HG02943 (cell line): Measurements from ENCODE around the gene TATDN2.

ENCODE experiments used
- ATAC-seq: cut with Tn5 transposase; IDR thresholded peaks from one replicate; pipeline ENCODE4 v1.9.1; 2021; ENCODE audit warnings: mild to moderate bottlenecking, low read depth, moderate library complexity; ENCODE audit not compliant: unreplicated experiment

Gene TATDN2, protein sequence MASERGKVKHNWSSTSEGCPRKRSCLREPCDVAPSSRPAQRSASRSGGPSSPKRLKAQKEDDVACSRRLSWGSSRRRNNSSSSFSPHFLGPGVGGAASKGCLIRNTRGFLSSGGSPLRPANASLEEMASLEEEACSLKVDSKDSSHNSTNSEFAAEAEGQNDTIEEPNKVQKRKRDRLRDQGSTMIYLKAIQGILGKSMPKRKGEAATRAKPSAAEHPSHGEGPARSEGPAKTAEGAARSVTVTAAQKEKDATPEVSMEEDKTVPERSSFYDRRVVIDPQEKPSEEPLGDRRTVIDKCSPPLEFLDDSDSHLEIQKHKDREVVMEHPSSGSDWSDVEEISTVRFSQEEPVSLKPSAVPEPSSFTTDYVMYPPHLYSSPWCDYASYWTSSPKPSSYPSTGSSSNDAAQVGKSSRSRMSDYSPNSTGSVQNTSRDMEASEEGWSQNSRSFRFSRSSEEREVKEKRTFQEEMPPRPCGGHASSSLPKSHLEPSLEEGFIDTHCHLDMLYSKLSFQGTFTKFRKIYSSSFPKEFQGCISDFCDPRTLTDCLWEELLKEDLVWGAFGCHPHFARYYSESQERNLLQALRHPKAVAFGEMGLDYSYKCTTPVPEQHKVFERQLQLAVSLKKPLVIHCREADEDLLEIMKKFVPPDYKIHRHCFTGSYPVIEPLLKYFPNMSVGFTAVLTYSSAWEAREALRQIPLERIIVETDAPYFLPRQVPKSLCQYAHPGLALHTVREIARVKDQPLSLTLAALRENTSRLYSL

DNA sequence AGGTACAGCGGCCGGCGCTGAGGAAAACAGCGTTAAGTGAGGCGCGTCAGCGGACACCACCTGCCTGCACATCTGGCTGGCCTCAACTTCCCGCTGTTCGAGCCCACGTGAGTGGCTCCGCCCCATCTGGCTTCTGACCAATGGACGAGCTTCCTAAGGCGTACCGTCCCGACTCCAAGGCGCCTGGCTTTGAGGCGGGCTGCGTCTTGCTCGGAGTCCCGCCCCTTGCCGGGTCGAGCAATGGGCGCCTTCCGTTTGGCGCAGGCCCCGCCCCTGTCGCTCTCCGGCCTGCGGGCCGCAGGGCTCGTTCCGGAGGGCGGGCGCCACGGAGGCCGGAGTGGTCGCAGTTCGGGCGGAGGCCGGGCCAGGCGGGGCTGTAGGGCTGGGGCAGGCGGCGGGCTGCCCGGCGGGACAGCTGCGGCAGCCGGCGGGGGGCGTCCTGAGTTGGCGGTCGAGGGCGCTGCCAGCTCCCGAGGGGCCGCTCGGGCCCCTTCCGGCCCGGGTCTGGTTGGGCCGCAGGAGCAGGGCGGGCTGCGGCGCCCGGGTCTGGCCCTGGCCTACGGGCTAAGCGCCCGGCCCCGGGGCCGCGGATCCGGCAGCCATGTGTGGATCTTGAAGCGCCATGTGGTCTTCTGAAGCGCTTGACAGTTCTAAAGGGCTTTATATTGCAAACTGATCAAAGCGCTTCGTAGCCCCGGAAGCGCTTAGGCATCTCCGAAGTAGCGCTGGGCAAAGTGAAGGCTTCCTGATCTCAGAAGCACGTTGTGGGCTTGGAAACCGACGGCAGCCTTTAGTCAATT lies at the start of gene TATDN2:
Gene TATDN2 (plus strand): TSS at position 276 of the 800 bp plus-strand sequence. CDS start 742 bp downstream, outside the sequence.
- ATAC-seq = peak; percentile 89

DNA sequence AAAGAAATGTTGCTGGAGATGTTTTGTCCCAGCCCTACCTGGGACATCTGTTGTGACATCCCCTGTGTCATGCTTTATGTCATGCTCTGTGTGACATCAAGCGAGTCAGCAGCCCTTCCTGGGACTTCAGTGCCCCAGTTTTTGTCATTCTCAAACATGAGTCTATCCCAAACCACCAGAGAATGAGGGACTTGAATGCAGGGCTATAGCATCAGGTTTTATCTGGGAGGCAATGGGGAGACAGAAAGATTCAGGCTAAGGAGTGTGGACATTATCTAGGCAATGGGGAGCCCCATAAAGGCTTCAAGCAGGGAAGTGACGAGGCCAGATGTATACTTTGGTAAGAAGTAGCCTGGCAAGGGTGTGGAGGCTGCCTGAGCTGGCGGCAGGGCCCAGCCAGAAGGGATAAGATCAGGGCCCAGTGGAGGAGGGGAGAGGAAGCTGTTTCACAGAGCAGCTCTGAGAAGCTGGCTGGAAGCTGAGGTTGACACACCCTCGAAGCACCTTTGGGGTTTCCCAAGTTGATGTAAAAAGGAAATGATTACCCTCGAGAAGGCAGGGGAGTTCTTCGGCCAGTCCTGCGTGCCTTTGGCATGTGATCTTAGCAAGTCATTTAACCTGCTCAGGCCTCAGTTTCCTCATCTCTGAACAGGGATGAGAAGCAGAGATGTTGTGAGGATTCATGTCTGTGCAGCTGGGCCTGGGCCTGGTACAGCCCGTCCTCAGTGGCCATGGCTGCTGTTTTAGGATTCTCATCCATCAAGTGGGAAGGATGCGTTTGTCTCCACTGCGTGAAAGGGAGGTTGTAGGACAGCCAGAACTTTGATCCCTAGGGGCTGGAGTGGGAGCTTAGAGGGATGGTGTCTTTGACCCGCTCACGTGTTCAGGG lies 49.3 kb upstream of the TATDN2 start:
- ATAC-seq = peak; percentile 60

DNA sequence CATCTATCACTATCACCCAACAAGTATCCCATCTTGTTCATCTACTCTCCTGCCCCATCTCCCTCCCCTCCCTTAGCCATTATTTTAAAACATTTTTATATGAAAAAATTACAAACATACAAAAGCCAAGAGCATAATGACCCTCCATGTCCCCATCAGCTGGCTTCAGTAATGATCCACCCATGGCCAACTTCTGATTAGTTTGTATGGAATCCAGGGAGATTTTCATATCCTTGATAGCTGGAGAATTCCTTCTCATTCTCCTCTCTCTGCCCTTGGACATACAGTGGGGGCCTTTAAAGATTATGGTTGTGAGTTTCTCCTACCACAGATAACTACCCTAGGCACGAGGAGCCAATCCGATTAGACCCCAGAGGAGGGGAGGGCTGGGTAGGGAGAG lies 43.3 kb upstream of the TATDN2 start:
- no peak for ATAC-seq

DNA sequence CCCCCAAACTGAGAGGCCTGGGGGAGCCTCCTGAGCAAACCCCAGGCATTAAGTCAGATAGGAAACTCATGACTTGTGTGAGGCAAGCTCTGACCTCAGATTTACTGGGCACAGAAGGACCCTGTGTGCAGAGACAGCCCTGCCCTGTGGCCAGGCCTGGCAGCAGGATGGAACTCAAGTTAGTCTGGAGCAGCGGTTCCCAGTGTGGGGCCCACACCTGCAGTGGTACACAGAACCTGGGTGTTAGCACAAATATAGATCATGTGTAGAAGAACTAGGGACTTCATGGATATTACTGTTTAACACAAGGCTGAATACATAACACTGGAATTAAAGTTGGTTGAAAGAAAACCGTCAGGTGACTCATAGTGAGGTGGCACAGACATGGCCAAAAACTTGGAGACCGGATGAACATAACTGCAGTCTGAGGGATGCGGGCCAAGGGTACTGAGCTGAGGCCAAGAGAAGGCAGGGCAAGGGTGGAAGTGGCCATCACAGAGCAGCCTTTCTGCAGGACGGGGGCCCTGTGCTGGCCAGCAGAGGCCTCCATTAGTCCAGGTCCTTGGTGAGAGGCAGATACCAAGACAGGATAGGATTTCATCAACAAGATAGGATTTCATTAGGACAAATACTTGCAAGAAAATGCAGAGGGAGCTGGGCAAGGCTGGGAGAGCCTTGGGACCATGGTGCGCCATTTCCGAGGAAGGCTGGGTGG lies 42.7 kb upstream of the TATDN2 start:
- ATAC-seq = no peak

DNA sequence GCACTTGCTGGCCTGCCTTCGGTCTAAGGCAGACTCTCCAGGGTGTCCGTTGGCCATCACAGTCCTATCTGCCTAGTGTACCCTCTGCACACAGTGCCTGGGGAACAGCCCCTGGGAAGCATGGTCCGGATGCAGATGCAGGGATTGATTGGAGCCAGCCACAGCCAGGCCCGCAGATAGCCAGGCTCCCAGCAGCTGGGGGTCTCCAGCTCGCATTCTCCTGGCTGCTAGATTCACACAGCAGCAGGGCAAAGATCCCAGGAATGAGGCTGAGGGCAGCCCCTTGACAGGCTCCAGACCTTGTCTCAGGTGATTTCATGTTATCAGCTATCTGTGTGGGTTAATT lies 42.1 kb upstream of the TATDN2 start:
- no peak for ATAC-seq

DNA sequence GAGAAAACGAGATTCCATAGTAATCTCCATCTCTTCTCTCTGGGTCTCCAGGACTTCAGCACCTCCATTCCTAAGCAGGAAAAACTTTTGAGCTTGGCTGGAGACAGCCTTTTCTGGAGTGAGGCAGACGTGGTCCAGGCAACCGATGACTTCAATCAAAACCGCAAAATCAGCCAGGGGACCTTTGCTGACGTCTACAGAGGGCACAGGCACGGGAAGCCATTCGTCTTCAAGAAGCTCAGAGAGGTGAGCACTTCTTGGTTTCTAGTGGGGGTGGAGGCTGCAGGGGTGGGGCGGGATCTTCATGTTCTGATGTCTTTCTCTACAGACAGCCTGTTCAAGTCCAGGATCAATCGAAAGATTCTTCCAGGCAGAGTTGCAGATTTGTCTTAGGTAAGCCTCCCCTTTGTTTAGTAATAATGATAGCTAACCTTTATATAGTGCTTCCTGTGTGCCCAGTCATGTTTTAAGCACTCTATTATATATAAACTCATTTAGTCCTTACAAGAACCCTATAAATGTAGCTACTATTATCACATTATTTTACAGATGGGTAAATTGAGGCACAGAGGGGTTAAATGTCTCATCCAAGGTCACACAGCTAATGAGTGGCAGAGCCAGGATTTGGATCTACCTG lies 35.0 kb upstream of the TATDN2 start:
- no peak for ATAC-seq

DNA sequence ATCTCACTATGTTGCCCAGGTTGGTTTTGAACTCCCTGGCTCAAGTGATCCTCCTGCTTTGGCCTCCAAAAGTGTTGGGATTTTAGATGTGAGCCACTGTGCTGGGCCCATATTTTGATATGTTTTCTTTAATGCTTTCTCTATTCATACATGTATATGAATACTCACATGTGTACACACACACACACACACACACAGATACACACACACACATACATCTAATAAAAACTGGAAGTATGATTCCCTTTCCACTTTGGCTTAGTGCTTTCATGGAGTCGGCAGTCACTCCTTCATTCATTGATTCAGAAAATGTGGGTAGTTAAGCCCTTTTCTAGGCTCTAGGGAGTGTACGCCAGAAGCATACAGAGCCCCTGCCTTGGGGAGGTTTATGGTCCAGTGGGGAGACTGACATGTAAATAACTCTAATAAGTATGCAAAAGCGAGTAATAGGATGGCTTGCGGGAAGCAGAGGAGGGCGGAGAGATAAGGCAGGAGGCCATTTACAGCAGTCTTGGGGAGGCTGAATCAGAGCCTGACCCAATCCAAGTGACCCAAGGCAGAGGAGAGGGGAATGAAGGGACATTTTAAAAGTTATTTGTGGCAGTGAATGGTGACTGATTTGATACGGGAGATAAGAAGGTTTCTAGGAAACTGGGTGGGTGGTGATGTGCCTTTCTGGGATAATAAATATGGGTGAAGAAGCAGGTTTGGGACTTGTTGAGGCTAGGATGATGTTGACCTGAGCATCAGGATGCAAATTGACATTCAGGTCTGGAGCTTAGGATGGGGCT lies 32.5 kb upstream of the TATDN2 start:
- no peak for ATAC-seq

DNA sequence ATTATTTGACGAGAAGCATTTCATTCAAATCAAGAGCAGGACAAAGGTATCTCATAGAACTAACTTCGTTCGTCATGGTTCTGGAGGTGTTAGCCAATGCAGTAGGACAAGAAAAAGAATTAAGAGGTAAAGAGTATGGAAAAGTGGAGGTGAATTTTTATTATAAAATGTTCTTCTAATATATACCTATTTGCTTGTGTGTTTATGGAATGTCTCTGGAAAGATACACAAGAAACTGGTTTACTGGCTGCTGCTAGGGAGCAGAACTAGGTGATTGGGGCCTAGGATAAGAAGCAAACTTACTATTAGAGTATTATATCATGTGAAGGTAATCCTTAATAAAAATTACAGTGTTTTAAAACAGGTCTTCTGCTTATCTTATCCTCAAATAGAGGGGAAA lies 30.9 kb upstream of the TATDN2 start:
- no peak for ATAC-seq

DNA sequence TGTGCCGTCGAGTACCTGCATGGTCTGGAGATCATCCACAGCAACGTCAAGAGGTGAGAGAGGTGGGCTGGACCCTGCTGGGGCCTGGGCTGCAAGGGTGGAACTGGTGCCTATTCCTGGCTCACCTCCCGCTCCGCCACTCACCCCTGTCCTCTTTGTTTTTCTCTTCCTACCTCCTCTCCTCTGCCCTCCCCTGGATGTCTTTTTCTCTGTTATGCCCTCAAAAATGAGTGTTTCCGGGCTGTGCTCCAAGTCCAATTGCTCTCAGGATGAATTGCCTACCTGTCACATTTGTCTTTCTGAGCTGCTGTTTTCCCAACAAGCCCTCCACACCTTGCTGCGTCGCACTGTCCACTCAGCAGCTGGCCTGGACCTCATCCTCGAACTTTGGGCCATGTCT lies 28.5 kb upstream of the TATDN2 start:
- ATAC-seq = no peak

DNA sequence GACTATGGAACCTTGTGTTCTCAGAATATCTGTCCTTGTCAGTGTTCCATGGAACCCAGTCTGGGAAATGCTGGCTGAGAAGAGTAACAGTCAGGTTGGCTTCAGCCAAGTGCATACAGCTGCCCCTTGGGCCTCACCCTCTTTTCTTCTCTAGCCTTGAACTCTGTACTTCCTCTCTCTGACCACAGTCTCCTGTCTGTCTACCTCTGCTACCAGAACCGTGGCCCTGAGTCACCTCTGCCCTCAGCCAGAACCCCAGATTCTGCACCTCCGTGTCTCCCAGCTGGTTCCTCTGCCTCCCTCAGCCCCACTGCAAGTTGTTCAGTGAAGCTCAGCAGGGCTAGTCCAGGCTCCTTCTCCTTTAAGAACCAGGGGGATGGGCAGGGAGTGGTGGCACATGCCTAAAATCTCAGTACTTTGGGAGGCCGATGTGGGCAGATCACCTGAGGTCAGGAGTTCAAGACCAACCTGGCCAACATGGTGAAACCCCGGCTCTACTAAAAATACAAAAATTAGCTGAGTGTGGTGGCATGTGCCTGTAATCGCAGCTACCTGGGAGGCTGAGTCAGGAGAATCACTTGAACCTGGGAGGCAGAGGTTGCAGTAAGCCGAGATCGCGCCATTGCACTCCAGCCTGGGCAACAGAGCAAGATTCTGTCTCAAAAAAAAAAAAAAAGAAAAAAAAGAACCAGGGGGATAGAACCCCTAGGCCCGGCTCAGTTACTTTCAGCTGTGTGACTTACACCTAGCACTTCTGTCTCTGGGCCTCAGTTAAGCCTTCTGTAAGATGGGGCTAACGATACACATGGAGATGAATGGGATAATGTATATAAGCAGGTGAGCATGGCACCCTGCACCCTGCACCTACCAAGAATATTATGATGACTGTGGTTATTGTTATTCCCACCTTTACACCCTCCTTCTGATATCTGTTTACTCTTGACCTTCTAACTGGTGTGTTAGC lies 24.3 kb upstream of the TATDN2 start:
- ATAC-seq = peak; percentile 68

DNA sequence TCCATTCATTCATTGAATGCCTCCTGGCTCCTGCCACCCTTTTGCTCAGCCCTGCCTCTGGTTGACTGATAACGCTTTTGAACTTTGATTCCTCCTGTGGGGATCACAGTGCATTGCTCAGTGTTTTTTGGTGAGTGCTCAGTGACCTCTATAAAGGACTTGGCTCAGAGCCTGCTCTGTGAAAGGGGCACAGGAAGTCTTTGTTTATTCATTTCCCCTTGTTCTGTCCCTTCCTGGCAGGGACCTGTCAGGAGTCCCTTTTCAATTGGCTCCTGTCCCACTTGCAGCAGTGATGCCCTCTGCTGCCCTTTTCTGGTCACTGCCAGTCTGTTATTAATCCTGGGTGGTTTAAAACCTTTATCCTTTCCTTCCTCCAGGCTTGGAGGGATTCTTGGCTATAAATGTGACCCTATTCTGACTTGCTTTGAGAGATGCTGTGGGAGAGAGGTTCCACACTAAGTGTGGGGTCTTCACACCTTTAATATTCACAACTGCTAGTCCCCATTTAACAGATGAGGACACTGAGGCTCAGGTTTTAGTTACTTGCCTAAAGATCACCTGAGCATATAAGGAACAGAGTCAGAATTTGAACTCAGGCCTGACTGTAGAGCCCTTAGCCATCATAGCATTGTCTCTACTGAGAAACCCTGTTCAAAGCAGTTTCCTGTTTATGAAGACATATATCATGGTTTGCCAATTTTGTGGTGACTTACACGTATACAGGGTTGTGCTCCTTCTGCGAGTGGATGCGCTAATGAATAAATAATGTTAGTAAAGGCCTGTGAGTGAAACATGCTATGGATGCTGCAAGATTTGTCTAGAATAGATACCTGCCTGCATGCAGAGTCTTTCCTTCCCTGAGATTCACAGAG lies 23.2 kb upstream of the TATDN2 start:
- no peak for ATAC-seq

DNA sequence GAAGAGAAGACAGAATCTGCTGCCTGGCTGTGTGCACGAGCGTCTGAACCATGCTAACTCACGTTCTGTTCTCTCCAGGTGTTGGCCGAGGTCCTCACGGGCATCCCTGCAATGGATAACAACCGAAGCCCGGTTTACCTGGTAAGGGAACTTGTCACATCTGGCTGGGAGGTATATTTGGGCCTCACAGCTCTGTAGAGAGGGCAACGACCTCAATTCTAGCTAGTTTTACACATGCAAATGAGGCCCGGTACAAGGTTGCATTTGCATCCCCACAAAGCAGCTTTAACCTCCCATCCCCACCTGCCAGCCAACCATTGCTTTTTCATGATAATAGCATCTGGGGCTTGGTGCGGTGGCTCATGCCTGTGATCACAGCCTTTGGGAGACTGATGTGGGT lies 22.0 kb upstream of the TATDN2 start:
- ATAC-seq = no peak

DNA sequence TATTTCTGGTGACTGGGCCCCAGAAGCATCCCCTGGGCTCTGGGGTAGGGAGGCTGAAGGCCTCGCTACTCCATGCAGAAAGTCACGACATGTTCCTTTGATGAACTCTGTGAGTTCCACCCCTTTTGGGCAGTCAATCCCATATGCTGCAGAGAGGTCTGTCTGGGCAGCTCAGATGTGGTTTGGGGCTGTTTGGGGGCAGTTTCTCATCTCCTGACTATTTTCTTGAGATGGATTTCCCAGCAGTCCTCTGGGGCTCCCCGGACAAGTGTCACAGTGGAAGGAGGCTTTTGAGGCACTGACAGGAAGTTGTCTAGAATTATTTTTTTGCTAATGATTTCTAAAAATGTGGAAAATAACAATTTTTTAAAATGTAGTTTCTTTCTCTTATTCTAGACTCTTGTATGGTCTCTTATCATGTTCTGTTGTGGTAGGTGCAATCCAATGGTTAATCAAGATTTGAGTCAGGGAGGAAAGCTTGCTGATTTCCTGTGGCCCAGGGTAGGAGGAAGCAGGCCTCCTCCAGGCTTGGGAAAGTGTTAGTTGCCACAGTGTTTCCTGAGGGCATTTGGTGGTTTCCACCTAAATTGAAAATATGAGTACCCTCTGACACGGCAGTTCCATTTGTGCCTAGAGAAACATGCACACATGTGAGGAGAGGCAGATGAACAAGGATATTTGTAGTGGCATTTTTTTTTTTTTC lies 19.9 kb upstream of the TATDN2 start:
- ATAC-seq = no peak

DNA sequence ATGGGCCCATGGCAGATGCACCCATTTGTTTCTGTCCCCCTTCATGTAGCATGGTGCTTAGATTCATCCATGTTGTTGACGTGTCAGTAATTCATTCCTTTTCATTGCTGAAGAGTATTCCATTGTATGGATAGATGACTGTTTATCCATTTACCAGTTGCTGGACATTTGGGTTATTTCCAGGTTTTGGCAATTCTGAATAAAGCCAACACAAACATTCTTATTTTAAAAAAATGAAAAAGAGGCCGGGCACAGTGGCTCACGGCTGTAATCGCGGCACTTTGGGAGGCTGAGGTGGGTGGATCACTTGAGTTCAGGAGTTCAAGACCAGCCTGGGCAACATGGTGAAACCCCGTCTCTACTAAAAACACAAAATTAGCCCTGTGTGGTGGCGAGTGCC lies 18.7 kb upstream of the TATDN2 start:
- no peak for ATAC-seq

DNA sequence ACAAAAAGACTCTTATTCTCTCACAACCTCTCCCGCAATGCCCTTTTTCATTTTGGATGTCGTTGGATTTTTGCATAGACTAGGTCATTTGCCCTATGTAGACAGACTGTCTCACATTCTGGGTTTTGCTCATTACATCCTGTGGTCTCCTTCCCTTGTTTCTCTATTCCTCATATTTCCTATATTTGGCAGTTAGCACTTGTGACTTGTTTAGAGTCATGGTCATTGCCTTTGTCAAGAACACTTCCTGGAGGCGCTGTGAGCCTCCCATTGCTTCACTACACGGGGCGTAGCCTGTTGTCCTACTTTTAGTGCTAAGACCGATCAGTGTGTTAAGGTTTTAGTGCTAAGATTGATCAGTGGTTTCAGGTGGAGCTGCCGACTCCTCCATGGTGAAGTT lies 16.1 kb upstream of the TATDN2 start:
- no peak for ATAC-seq

DNA sequence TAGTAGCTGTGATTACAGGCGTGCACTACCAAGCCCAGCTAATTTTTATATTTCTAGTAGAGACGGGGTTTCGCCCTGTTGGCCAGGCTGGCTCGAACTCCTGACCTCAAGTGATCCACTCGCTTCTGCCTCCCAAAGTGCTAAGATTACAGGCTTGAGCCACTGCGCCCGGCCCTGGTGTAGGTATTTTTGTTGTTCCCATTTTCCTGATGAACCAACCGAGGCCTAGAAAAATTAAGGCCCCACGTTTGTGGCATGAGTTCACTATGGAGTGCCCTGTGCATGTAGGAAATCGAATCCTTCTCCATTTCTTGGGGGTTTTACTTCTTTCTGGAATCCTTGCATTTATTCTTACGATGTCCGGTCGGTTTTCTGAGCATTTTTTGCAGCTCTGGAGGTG lies 14.3 kb upstream of the TATDN2 start:
- ATAC-seq = no peak
